GOT3 (cell line): ENCODE results near the gene IL17RA.

Experiments used
- DNase-seq: peaks from one replicate; lab custom pipeline; 2025; ENCODE audit warnings: mixed read lengths; lab: John Stamatoyannopoulos, UW

The IL17RA gene

DNA sequence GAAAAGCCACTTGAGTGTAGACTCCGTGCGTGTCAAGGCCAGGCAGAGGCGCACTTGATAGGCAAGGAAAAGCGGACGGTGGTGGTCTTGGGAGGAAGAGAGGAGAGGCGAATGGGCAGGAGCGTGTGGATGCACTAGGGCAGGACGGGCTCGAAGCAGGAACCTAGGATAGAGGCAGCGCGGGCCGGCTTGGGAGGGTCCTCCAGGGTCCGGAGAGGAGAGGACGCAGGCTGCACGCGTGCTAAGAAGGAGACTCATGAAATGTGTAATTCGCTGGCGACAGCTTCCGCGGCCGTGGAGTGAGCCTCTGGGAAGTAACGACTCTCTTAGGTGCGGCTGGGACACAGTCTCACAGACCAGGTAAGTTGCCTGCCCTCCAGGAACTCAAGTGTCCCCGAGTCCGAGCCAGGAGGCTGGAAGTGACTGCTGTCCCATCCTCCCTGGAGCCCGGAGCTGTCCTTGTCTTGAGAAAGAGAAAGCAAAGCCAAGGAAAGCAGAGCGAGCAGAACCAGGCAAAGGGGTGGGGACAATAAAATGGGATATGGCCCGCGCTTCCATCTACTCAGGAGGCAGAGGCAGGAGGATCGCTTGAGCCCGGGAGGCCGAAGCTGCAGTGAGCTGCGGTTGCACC, 874 bp upstream of the IL17RA start:
- no peak for DNase-seq

DNA sequence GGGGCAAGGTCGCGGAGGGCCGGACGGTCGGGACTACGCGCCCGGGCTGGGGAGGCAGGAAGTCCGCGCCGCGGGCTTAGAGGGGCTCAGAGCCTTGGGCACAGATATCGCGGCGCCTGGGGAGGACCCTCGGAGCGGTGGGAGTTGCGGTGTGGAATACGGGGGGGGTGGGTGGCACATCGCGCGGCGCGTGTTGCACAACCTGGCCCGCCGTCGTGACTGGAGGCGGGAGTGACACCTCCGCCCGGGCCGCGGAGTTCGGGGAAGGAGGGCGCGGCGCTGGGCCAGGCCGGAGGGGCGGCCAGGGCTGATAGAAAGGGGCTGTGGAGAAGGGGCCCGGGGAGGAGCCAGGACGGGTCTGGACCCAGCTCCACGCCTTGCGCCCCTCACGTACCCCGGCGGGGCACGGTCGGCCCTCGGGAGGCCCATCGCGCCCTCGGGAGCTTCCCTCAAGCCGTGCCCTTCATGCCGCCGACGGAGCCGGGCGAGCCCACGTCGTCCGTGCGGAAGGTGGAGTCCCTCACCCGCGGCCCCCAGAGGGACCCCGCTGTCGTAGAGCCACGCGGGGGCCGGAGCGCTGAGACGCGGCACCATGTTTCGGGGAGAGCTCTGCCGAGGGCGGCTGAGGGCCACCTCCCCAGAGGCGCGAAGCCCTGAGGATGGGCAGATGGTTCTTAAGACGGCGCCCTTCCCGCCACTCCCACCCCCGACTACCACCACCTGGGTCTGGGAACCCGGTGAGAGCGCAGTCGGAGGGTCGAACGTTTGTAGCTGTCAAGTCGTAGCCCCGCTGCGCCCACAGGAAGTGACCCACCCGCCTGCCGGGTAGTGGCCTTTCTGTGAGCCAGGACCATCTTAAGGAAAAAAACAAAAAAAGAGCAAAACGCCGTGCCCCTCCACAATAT, 729 bp downstream of the IL17RA start:
- DNase-seq = no peak

DNA sequence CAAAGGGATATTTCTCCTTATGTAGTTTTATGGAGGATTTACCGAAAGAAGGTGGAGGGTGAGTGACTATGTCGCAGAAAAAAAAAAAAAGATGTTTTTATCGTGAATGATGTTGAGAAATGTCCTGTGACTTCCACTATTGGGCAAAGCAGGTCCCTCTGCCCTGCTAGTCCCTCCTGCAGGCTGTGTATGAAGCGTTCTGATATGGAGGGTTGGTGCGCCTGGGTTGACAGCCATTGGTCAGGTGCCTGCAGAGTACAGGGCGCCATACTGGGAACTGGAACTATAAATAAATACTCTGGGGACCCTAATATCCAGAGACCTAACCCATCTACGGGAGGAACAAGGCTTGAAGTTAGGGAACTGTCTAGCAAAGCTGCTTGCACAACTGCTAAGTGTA, 1.5 kb downstream of the IL17RA start:
- DNase-seq = no peak

DNA sequence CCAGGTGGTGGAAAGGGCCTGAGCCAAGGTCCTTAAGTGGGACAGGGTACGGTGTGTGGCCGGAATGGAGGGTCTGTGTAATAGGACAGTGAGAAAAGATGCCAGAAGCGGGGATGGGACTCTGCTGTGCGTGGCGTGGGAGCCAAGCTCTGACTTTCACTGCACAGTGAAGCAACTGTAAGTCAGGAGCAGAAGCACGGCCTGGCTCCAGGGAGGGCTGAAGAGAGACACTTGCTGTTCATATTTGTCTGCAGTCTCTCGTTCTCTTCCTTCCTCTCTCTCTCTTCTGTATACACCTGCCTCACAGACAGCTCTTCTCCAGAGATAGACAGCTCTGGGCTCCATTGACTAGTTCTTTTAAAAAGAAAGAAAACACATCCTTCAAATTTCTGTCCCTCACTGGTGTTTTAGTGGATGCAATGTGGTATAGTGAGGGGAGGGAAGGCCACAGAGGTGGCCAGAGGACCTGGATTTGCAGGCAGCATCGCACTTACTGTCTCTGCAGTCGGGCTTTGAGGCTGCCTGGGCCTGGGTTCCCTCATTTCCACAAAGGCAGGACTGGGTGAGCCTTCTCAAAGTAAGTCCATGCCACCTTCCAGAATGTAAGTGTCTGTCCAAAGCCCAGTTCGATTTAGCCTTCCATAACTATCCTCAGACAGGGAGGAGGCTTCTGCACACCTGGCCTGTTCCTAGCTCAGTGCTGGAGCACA, 2.1 kb downstream of the IL17RA start:
- DNase-seq = no peak

DNA sequence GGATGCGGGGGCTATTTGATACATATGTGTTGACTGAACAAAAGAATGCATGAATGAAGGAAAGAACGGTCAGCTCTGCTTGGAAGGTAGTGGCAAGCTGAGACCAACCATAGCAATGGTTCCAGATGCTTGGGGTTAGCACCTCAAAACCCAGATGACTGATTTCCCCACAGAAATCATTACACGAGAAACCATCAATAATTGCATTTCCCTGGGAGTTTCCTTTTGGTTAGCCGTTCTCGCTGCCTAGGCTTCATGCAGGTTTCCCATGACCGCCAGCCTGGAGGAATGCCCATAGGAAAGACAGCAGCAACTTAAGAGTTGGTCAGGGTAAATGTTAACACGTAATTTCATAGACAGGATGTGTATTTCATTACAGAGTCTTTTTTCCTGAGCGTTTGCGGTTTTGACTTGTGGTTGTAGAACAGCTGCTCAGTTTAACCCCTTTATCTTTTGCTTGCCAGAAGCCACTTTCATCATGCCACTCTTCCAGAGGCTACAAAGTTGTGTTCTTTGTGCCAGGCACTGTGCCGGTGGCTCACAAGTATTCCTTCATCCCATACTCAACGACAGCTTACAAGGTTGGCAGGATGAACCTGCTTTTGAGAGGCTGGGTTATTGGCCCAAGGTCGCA, 2.8 kb downstream of the IL17RA start:
- no peak for DNase-seq

DNA sequence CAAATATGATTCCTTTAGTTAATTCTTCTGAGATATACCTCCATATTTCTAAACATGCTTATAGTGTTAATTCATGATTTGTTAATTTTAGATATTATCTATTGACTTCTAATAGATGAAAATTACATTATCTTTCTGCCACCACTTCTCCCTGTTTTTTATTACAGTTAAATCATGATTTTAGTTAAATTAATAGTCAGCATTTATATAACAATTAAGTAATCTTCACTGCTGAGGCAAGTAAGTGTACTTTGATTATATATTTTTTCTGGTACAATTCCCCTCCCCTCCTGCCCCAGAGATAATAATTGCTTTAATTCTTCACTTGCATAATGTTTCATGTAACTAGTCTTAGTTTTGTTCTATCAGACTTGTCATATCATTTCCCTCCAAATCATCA, 5.8 kb downstream of the IL17RA start:
- DNase-seq = no peak

DNA sequence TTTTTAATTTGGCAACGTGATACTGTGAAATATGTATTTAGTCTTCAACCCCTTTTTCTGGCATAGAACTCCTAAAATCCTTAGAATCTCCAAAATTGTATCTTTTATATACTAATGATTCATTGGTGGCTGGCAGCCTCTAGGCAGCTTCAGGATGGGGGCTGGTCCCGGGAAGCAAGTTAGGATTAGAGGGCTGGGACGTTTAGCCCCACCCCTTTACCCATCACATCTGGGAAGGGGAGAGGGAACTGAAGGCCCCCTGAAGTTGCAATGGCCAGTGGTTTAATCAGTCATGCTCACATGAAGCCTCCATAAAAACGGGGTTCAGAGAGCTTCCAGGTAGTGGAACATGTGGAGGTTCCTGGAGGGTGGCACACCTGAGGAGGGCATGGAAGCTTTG, 7.1 kb downstream of the IL17RA start:
- no peak for DNase-seq

DNA sequence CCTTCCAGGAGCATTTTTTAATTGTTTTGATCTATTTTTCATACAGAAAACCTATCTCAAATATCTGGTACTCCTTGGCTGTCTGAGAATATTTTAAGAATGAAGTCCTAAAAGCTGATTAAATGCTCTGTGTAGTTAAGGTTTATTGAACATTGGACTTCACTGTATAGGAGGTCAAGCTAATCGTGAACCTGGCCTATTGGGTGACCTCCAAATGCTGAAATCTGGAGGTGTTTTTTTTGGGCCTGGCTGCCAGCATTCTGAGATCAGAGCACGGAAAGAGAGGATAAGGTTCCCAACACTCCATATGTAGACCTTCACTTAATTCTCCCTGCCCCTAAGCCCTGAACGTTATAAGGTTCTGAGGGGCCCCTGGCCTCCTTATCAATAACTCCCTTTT, 8.3 kb downstream of the IL17RA start:
- DNase-seq = no peak

DNA sequence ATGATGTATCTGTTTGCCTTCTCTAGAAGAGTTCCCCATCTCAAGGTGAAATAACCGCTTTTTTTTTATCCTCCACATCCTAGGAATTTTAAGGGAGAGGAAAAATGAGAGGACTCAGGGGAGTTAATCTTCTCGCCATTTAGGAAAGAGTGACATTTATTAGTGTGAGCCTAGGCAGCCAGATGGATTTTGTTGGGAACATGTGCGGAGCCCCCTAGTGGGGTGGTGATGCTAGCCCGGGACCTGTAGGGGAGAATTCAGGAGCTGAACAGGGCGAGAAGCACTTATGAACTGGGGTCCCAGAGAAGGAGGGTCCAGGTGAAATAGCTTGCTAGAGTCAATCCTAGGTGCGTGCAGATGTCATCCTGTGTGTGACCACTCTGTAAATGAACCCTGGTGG, 10.7 kb downstream of the IL17RA start:
- no peak for DNase-seq

DNA sequence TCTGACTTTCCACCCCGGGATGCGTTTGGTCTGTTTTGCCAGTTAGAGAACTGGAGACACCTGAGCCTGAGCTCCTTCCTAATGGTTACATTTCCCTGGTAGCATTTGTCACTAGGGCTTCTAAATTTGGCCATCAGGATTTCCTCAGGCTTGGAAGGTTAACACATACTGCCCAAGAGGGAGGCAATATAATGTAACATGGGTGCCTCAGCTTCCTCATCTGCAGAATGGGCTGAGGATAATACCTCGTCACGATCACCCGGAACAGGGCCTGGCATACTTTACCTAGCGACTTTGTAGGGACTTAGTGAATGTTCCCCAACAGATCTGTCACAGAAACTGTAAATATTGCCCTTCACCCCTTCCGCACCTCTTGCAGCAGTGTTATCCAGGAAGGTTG, 11.3 kb downstream of the IL17RA start:
- DNase-seq = no peak

DNA sequence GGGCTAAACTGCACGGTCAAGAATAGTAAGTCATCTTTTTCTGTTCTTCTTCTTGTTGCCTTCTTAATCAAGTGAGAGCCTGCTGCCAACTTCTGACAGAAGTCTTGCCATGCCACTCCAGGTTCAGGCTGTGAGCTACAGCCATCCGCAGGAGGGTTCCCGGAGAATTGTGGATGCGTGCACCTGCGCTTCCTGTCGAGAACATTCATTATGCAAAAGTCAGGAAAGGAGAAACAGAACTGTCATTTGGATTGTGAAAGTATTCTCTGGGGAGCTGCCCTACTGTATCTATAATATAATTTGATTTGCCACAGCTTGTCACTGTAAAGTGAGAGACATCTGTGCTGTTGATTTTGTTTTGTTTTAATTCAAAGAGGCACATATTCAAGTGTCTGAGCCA, 12.3 kb downstream of the IL17RA start:
- DNase-seq = no peak

DNA sequence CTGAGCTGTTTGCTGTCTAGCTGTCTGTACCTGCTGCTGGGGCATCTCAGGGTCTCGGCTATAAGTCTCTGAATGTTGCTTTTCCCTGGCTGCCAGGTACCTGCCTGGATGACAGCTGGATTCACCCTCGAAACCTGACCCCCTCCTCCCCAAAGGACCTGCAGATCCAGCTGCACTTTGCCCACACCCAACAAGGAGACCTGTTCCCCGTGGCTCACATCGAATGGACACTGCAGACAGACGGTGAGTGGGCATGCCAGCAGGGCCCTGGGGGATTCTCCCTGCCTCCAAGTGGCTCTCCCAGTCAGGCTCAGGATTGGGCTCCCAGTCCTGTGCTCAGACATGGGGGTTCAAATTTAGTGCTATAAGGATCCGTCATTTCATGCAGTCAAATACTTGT, 12.9 kb downstream of the IL17RA start:
- DNase-seq = no peak

DNA sequence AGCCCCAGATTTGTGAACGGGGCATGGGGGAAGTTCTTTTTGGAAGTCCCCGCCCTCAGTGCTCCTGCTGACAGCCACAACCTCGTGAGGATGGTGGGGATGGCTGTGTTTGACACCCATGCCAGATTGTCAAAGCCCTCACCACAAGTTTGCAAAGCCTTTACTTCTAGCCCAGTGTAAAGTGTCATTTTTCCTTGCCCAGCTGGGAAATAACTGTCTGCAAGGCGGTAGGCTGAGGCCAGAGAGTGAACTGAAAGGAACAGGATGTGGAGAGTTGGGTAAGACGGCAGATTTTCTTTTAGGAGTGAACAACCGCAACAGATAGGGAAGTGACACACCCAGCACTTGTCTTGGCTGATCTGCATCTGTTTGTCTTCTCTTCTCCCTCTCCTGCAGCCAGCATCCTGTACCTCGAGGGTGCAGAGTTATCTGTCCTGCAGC, 13.6 kb downstream of the IL17RA start:
- no peak for DNase-seq

DNA sequence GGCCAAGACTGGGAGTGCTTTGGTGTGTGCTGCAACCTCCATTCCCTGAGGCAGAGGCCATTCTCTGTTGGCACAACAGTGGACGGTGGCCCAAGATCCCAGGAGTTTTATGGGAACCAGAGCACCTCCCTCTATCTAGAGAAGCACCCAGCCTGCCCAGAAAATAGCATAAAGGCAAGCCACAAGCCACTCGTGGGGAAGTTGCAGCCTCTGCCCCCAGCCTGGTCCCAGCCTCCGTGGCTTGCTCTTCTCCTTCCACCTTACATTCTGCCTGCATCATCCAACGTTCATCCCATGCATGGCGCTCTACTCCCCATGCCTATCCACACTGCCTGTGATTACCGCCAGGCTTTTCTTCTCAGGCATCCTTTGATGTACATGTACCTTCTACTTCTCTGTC, 15.8 kb downstream of the IL17RA start:
- DNase-seq = no peak

DNA sequence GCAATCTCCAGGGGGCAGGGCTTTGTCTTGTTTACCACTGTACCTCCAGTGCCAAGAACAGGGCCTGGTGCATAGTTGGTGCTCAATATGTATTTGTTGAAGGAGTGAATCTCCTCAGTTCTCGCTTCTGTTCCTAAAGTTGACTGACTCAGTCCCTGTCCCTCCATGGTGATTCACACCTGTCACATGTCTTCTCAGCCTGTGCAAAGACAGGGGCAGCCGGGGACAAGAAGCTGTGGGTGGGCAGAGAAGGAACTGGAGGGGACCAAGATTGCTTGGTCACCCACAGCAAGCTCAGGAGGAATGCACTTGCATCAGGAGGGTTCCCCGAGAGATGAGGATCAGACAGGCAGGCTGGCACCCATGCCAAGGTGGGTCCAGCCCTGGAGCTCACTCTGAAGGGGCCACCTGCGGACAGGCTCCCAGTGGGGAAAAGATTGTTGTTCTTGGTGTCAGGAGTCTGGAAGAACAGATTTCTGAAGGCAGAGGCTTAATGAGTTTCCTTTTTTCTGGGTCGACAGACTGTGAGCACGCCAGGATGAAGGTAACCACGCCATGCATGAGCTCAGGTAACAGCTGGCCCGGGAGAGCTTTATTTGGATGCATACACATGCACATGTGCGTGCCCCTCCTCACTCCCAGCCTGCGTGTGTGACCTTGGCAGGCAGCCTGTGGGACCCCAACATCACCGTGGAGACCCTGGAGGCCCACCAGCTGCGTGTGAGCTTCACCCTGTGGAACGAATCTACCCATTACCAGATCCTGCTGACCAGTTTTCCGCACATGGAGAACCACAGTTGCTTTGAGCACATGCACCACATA, 16.9 kb downstream of the IL17RA start:
- DNase-seq = no peak

DNA sequence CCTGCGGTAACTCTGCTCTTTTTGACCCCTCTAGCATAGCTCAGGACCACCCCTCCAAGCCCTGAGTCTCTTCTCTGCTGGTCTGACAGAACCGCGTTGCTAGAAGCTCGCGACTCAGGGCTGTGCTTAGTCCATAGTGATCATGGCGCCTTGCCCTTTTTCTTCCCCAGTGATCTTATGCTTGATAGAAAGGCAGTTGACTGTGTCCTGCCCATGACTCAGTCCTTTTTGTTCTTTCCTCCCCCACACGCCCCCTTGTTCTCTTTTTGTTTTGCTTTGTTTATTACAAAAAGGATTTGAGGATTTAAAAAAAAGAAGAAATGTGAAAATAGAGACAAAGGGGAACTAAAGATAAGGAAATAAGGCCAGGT, 17.5 kb downstream of the IL17RA start:
- no peak for DNase-seq

DNA sequence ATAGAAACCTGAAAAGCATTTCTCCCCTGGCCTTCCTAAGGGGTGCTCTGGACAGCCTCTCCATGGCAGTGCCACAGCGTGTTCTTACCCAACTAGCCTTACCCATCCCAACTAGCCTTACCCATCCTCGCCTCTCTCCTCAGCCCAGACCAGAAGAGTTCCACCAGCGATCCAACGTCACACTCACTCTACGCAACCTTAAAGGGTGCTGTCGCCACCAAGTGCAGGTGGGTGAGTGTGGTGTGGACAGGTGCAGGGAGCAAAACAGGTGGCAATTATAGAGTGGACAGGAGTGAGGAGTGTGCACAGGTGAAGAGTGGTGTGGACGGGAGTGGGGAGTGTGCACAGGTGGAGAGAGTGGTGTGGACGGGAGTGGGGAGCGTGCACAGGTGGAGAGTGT, 18.6 kb downstream of the IL17RA start:
- DNase-seq = no peak

DNA sequence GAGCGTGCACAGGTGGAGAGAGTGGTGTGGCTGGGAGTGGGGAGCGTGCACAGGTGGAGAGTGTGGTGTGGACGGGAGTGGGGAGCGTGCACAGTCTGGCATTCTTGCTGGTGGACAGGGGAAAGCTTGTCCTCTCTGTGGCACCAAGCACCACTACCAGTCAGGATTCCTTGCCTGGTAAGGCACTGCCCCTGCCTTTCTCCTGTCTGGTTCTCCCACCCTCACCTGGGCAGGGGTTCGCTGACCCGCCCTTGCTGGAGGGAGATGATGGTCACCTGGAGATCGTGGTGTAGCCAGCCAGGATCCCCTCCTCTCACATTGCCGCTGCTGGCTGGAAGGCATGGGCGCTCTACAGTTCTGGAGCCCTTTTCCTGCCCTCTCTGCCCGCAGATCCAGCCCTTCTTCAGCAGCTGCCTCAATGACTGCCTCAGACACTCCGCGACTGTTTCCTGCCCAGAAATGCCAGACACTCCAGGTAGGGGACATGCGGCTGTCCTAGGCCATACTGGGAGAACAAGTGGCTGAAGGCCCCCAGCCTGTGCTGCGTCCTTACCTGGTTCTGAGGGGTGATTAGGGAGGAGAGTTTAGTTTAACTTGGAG, 19.6 kb downstream of the IL17RA start:
- no peak for DNase-seq

DNA sequence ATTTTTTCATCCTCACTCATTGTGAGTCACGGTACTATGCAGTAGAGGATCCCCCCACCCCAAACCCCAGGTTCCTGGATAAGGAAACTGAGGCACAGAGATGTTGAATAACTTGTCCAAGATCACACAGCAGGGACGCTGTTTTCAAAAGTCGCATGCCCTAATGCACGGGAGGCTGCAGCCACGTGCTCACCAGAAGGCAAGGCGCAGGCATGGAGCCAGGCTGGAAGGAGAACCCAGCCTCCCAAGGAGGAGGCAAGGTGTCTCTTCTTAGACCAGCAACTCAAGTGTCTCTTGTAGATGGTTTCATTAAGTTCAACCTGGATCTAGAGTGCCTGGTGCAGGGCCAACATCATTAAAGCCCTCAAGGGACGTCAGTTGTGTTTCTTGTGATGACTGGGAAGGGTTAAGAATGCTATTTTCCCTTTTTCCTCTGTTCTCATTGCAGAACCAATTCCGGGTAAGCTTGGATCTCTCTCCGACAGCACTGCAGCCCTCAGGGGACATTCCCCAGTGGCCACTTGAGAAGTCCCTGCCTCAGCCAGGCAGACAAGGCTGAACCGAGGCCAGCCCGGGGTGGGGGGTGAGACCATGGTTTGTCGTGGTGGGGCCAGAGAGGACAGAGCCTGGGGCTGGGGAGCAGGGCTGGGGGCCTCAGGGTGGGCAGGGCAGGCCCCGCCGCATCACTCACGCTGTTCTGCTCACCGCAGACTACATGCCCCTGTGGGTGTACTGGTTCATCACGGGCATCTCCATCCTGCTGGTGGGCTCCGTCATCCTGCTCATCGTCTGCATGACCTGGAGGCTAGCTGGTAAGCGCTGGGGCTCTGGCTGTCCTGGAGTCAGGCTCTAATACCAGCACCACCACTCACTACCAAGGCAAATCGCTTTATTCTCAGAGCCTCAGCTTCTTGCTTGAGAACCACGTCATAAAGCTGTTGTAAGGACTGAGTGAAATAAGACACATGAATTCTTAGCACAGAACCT, 20.6 kb downstream of the IL17RA start:
- no peak for DNase-seq

DNA sequence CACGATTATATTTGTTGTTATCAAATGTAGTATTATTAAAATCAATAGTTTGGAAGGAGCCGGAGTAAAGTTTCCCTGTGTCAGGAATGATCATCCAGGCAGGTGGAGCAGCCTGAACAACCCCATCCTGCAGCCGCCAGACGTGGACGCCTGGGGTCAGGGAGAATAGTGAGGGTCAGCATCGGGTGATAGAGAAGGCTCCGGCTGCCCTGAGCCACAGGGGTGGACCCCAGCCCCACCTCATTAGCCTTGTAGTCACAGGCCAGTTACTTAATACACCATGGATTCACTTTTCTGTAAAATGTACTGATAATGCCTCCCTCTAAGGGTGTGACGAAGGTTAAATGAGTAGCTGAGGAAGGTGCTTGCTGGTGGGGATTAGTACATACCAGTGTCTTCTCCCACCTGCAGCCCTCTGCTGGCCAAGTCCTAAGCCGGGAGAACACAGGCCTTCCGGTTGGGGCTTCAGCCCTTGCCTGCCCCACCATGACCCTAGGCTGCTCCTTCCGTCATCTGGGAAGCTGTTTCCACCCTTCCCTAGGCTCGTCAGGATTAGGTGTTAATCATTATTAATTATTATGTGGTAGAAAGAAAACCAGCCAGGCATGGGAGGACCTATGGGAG, 21.5 kb downstream of the IL17RA start:
- DNase-seq = no peak
